ENCODE data around the gene NPPC. TPM values are rescaled to one million over a fixed set of nuclear protein-coding genes. Genes with fewer than 3 reads are reported as not detected.

Gene NPPC
- total and polyA plus RNA-seq, 7 donors = 0.29 to 26.9 (median 0.88) TPM; not detected in 1

DNA sequence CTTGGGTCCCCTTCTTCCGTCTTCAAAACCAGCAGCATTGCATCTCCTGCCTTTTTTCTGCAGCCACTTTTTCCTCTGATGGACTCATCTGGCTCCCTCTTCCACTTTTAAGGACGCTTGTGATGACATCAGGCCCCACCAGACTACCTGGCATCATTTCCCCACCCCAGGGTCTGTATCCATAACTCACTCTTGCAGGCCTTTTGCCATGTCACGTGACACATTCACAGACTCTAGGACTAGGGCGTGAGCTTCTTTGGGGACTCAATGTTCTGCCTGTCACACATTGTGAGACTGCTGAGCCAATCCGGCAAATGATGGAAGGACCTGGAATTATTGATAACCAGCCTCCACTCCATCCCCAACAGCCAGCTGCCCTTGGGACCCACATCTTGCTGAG lies 23.6 kb downstream of the NPPC start:
- ATAC-seq = no peak
- intact Hi-C loops (cut with DNase I) = loop anchor here in 1 of 2 donors (5.0 kb wide), 1 partner anchor 425 kb away; no protein-coding TSS in a partner anchor
- DNase-seq = no peak
- TF ChIP-seq, protein P1, sequence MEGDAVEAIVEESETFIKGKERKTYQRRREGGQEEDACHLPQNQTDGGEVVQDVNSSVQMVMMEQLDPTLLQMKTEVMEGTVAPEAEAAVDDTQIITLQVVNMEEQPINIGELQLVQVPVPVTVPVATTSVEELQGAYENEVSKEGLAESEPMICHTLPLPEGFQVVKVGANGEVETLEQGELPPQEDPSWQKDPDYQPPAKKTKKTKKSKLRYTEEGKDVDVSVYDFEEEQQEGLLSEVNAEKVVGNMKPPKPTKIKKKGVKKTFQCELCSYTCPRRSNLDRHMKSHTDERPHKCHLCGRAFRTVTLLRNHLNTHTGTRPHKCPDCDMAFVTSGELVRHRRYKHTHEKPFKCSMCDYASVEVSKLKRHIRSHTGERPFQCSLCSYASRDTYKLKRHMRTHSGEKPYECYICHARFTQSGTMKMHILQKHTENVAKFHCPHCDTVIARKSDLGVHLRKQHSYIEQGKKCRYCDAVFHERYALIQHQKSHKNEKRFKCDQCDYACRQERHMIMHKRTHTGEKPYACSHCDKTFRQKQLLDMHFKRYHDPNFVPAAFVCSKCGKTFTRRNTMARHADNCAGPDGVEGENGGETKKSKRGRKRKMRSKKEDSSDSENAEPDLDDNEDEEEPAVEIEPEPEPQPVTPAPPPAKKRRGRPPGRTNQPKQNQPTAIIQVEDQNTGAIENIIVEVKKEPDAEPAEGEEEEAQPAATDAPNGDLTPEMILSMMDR (IDR thresholded peaks at IDR 0.05) = no peak
- Histone ChIP-seq H3K4me3 (no peak overlapping the region), H3K9me3 (no peaks in the 10 kb centered on the region), H3K4me1 (no peaks in the 10 kb centered on the region), H3K36me3 (ENCODE audit: insufficient read depth in 1 of 2, low read depth in 1 of 2) (no peaks in the 10 kb centered on the region), H3K27ac (no peak overlapping the region), H3K27me3 (ENCODE audit: insufficient read depth in 3 of 3, low read length in 2 of 3) (peaks cover 0 to 3% (median 0%) of the 10 kb centered on the region in 3 donors)
- 77 to 83% (median 80%) methylated on average over 5 of the region's 5 CpGs for WGBS, 3 donors

DNA sequence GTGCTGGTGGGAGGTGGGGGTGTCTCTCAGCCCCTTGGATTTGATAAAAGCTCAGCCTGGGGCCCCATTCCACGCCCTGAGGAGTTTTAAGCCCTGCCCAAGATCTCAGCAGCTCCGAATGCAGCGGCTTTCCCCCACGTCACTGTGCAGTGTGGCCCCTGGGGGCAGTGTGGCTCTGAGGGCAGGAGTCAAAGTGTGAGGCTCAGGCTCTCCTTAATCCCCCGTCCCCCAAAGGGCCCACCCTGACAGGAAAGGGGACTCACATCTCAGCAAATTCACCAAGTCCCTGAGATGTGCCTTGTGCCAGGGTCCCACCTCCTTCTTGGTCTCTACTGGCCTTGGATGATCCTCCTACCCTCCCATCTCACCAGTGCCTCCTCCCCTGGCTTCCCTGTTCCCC lies 25.2 kb downstream of the NPPC start:
- WGBS, 3 donors = 81 to 87% (median 84%) methylated on average over 5 of the region's 5 CpGs
- TF ChIP-seq, protein P1 (IDR thresholded peaks at IDR 0.05) = no peak
- ATAC-seq = no peak
- intact Hi-C loops (cut with DNase I) = loop anchor here in 1 of 2 donors (5.0 kb wide), 1 partner anchor 426 kb away; no protein-coding TSS in a partner anchor
- H3K4me3 ChIP-seq = no peak overlapping the region
- H3K4me1 ChIP-seq = no peaks in the 10 kb centered on the region
- H3K27me3 ChIP-seq (ENCODE audit: insufficient read depth in 3 of 3, low read length in 2 of 3) = peaks cover 0 to 3% (median 0%) of the 10 kb centered on the region in 3 donors
- no peaks in the 10 kb centered on the region for H3K36me3 ChIP-seq (ENCODE audit: insufficient read depth in 1 of 2, low read depth in 1 of 2)
- H3K27ac ChIP-seq = no peak overlapping the region
- H3K9me3 ChIP-seq = no peaks in the 10 kb centered on the region
- DNase-seq = peak in 1 of 2 donors; percentile 30

DNA sequence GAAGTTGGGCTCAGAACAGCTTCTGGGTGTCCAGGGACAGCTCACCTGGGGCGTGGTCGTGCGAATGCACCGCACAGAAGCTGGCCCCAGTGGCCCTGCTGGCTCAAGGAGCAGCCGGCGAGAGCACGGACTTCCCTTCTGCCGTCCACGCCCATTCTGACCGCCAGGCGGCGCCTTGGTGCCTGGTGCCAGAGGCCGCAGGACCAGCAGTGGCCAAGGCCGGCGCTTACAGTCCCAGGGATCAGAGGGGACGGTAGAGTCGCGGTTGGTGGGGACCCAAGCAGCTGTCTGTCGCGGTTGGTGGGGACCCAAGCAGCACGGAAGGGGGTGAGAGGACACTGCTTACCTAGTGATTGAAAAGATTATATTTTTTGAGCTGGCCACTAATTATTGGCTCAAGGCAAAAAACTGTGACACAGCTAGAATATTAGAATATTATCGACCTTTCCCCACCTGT lies 25.7 kb downstream of the NPPC start:
- TF ChIP-seq, protein P1 (IDR thresholded peaks at IDR 0.05) = peak; percentile 67
- Histone ChIP-seq H3K36me3 (ENCODE audit: insufficient read depth in 1 of 2, low read depth in 1 of 2) (no peaks in the 10 kb centered on the region), H3K4me3 (no peak overlapping the region), H3K27me3 (ENCODE audit: insufficient read depth in 3 of 3, low read length in 2 of 3) (peaks cover 0 to 3% (median 0%) of the 10 kb centered on the region in 3 donors), H3K27ac (no peak overlapping the region), H3K9me3 (no peaks in the 10 kb centered on the region), H3K4me1 (no peaks in the 10 kb centered on the region)
- DNase-seq (peak; percentile 77 to 81), ATAC-seq (peak; percentile 74 to 88 (median 86))
- 14 to 16% (median 14%) methylated on average over 22 of the region's 22 CpGs for WGBS, 3 donors
- intact Hi-C loops (cut with DNase I) = loop anchor here in 1 of 2 donors (5.0 kb wide), 1 partner anchor 427 kb away; no protein-coding TSS in a partner anchor

DNA sequence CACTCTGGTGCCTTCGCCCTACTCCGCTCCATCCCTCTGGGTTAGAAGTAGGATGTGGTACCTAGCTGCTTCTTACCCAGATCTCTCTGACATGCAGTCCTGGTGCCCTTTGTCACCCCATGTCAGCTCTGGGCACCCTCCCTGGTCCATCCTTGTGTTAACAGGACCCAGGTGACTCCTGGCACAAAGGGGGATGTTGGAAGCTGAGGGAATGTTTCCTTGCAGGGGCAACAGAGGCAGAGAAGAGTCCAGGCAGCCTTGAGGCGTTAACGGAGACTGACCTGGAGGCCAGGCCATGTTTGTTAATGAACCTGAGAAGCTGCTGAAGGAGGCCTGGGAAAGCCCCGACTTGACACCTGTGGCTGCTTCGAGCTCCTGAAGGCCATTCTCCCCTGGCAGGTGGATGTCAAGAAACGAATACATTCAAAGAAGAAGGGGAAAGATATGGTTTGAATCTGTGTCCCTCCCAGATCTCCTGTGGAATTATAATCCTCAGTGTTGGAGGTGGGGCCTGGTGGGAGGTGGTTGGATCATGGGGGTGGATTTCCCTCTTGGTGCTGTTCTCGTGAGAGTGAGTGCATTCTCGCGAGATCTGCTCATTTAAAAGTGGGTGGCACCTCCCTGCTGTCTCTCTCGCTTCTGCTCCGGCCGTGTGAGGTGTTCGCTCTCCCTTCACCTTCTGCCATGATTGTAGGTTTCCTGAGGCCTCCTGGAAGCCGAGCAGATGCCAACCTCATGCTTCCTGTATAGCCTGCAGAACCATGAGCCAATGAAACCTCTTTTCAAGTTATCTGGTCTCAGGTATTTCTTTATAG lies 31.4 kb downstream of the NPPC start:
- TF ChIP-seq, protein P1 (IDR thresholded peaks at IDR 0.05) = no peak
- Histone ChIP-seq H3K4me3 (no peak overlapping the region), H3K9me3 (no peaks in the 10 kb centered on the region), H3K36me3 (ENCODE audit: insufficient read depth in 1 of 2, low read depth in 1 of 2) (no peaks in the 10 kb centered on the region), H3K27me3 (ENCODE audit: insufficient read depth in 3 of 3, low read length in 2 of 3) (peaks cover 0 to 2% (median 0%) of the 10 kb centered on the region in 3 donors), H3K27ac (no peak overlapping the region), H3K4me1 (no peaks in the 10 kb centered on the region)
- intact Hi-C loops (cut with DNase I) = no loop called here
- no peak for ATAC-seq
- WGBS, 3 donors = 85 to 89% (median 87%) methylated on average over 15 of the region's 15 CpGs
- DNase-seq = no peak

Measured in psoas muscle (tissue), 8 donors.